Astrocyte (in vitro differentiated cells and primary cell): ENCODE data around the gene MBD3L2B.

Source experiments
- CTCF ChIP-seq: IDR thresholded peaks from 2 replicates; pipeline ENCODE4 v1.5.1; 2011; ENCODE audit warnings: low read depth, mild to moderate bottlenecking, inconsistent platforms, low read length, moderate library complexity; ENCODE audit not compliant: insufficient read depth
- EZH2 ChIP-seq: IDR thresholded peaks from 2 replicates; pipeline ENCODE4 v1.6.1; 2012; ENCODE audit warnings: mild to moderate bottlenecking, low read length, inconsistent platforms; ENCODE audit not compliant: insufficient read depth

GRCh38 chr19:6987850-6988249, 33.4 kb downstream of the MBD3L2B start:
- TF ChIP-seq CTCF = no peak
- no peak for TF ChIP-seq EZH2
